ENCODE data around the gene USP49. TPM values are rescaled to one million over a fixed set of nuclear protein-coding genes. Genes with fewer than 3 reads are reported as not detected.
A peak's percentile ranks its signal among the peaks of the same experiment; 100 is the strongest.

Gene USP49
- total and polyA plus RNA-seq, 8 donors, result 0.98 to 2.4 (median 1.5) TPM

- 1% methylated on average over 44 to 58 of the region's 58 CpGs for WGBS, 2 donors
- Histone ChIP-seq H3K27ac (peak overlapping the region; percentile 86 to 93 (median 92)), H3K36me3 (peaks cover 0 to 9% (median 3%) of the 10 kb centered on the region in 3 donors), H3K9me3 (no peaks in the 10 kb centered on the region), H3K27me3 (no peaks in the 10 kb centered on the region), H3K4me3 (peak overlapping the region; percentile 61 to 93 (median 82)), H3K4me1 (peaks cover 9 to 18% (median 13%) of the 10 kb centered on the region in 3 donors)
- DNase-seq (peak; percentile 82 to 98 (median 90)), ATAC-seq (peak; percentile 87 to 92 (median 89)), FAIRE-seq (no peak)
- intact Hi-C loops (cut with DNase I), result loop anchor here in 2 of 3 donors (10.0 kb wide), 2 partner anchors 148 to 258 kb away; no protein-coding TSS in a partner anchor
- peak; percentile 80 to 88 (median 84) for TF ChIP-seq CTCF (IDR thresholded peaks at IDR 0.05)
These were observed 108.5 kb downstream of the USP49 start for GRCh38 chr6:41786451-41787218.

- Histone ChIP-seq H3K36me3 (peaks cover 0 to 9% (median 3%) of the 10 kb centered on the region in 3 donors), H3K4me3 (peak overlapping the region; percentile 61 to 93 (median 82)), H3K4me1 (peaks cover 14 to 20% (median 16%) of the 10 kb centered on the region in 3 donors), H3K9me3 (no peaks in the 10 kb centered on the region), H3K27me3 (no peaks in the 10 kb centered on the region), H3K27ac (peak overlapping the region in 2 of 4 donors; percentile 92 to 93)
- DNase-seq, result peak in 3 of 6 donors; percentile 23 to 87 (median 29)
- TF ChIP-seq CTCF (IDR thresholded peaks at IDR 0.05), result no peak
- intact Hi-C loops (cut with DNase I), result loop anchor here in 2 of 3 donors (10.0 kb wide), 2 partner anchors 149 to 259 kb away; no protein-coding TSS in a partner anchor
- 15 to 17% methylated on average over 26 to 28 of the region's 29 CpGs for WGBS, 2 donors
- no peak for ATAC-seq
- no peak for FAIRE-seq
These were observed 109.3 kb downstream of the USP49 start for GRCh38 chr6:41785689-41786450.

- Histone ChIP-seq H3K4me3 (no peak overlapping the region), H3K4me1 (peaks cover 14 to 20% (median 16%) of the 10 kb centered on the region in 3 donors), H3K27me3 (no peaks in the 10 kb centered on the region), H3K36me3 (peaks cover 0 to 6% (median 3%) of the 10 kb centered on the region in 3 donors), H3K27ac (peak overlapping the region in 3 of 4 donors; percentile 8 to 92 (median 19)), H3K9me3 (no peaks in the 10 kb centered on the region)
- peak in 1 of 6 donors; percentile 43 for DNase-seq
- no peak for FAIRE-seq
- ATAC-seq, result no peak
- no peak for TF ChIP-seq CTCF (IDR thresholded peaks at IDR 0.05)
- 56 to 70% methylated on average over 11 of the region's 11 CpGs for WGBS, 2 donors
- intact Hi-C loops (cut with DNase I), result loop anchor here in 2 of 3 donors (10.0 kb wide), 2 partner anchors 150 to 260 kb away; no protein-coding TSS in a partner anchor
These were observed 109.9 kb downstream of the USP49 start for GRCh38 chr6:41785254-41785653.

GRCh38 chr6:41784581-41785171 lies 110.5 kb downstream of the USP49 start:
- 56 to 60% methylated on average over 5 of the region's 5 CpGs for WGBS, 2 donors
- intact Hi-C loops (cut with DNase I), result loop anchor here in 2 of 3 donors (10.0 kb wide), 2 partner anchors 150 to 260 kb away; no protein-coding TSS in a partner anchor
- Histone ChIP-seq H3K27ac (peak overlapping the region in 3 of 4 donors; percentile 8 to 92 (median 19)), H3K36me3 (peaks cover 0 to under 1% (median 0%) of the 10 kb centered on the region in 3 donors), H3K27me3 (no peaks in the 10 kb centered on the region), H3K4me1 (peaks cover 14 to 20% (median 16%) of the 10 kb centered on the region in 3 donors), H3K4me3 (no peak overlapping the region), H3K9me3 (no peaks in the 10 kb centered on the region)
- DNase-seq (peak in 3 of 6 donors; percentile 25 to 37 (median 29)), ATAC-seq (no peak), FAIRE-seq (no peak)
- TF ChIP-seq CTCF (IDR thresholded peaks at IDR 0.05), result no peak

Measured in pancreas (tissue), 10 donors.